HEK293T (cell line): ENCODE results near the gene SOBP.

Experiments
- BHLHE40 ChIP-seq: fragments of 450-650 bp; IDR thresholded peaks from 2 replicates; pipeline ENCODE4 v1.6.1; 2016; ENCODE audit warnings: mild to moderate bottlenecking, moderate library complexity, borderline replicate concordance
- ELF4 ChIP-seq: fragments of 450-650 bp; IDR thresholded peaks from 2 replicates; pipeline ENCODE4 v1.6.1; 2017; ENCODE audit warnings: antibody characterized with exemption
- FOXA1 ChIP-seq: fragments of 450-650 bp; IDR thresholded peaks from 2 replicates; pipeline ENCODE4 v1.6.1; 2016; ENCODE audit warnings: mild to moderate bottlenecking
- NFRKB ChIP-seq: fragments of 450-650 bp; IDR thresholded peaks from 2 replicates; pipeline ENCODE4 v1.6.1; 2016; ENCODE audit warnings: mild to moderate bottlenecking, moderate library complexity
- SP1 ChIP-seq: fragments of 450-650 bp; IDR thresholded peaks from 2 replicates; pipeline ENCODE4 v1.6.1; 2017
- SUZ12 ChIP-seq: fragments of 450-650 bp; IDR thresholded peaks from 2 replicates; pipeline ENCODE4 v1.6.1; 2016; ENCODE audit warnings: mild to moderate bottlenecking
- TARDBP ChIP-seq: fragments of 450-650 bp; IDR thresholded peaks from 2 replicates; pipeline ENCODE4 v1.6.1; 2016

- no peak for TF ChIP-seq TARDBP
- TF ChIP-seq FOXA1, result no peak
- no peak for TF ChIP-seq BHLHE40
- no peak for TF ChIP-seq NFRKB
- no peak for TF ChIP-seq ELF4
- no peak for TF ChIP-seq SP1
- no peak for TF ChIP-seq SUZ12
Measured at GRCh38 chr6:107572886-107573285, 83.0 kb downstream of the SOBP start.
